Measurements from ENCODE around the gene GLIPR1.
"Not testable (repeated sequence)": the region's sequence is repeated elsewhere in the genome, so short reads cannot be mapped to it uniquely, and the experiment has no call there.

GLIPR1 gene
- total RNA-seq = 83.3 to 125 (median 103) reads per million in 4 experiments

GRCh38 chr12:75480469-75480949 lies at the start of gene GLIPR1:
GLIPR1 (plus strand) TSS chr12:75480755; CDS start chr12:75480881, 126 bp downstream.
- peak; percentile 11 for DNase-seq

DNA sequence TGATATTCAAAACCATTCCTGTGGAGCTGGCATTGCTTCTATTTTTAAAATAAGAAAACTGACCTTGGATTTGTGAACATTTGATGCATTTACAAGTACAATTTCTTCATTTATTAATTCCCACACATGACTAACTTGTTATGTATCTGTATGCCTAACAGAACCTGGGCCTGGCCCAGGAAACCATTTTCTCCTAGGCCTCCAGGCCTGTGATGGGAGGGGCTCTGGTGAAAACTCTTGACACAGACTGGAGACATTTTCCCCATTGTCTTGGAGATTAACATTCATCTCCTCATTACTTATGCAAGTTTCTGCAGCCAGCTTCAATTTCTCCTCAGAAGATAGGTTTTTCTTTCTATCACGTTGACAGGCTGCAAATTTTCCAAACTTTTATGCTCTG lies 47.6 kb upstream of the GLIPR1 start:
- no peak for DNase-seq

GRCh38 chr12:75437564-75437963 lies 43.0 kb upstream of the GLIPR1 start:
- no peak for DNase-seq

DNA sequence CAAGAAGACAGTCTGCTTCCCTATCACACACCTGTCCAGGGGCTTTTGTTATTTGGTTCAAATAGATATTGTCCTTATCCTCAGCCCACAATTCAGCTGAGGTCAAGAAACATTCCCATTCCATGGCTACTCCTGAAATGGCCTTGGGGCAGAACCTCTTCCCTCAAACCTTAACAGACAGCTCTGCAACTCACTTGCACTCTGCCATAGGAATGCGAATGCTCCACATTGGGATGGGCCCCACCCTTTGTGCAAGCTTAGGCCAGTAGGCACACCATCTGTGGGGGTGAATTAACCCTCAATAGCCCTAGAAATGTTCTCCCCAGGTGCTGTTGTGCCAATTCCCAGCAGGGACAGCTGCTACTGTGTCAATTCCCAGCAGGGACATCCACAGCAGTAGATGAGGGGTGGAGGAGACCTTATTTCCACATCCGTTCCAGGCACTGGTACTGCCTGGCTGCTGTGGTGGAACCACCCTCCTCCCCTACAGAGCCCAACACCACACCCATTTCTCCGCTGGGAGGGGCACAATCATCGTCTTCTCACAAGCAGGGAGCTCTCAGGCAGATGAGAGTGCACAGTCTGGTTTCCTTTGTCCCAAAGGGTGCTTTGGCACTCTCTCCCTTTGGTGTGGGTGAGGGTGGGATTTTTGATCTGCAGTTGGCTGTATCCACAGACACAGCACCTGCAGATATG lies 42.3 kb upstream of the GLIPR1 start:
- DNase-seq = no peak

DNA sequence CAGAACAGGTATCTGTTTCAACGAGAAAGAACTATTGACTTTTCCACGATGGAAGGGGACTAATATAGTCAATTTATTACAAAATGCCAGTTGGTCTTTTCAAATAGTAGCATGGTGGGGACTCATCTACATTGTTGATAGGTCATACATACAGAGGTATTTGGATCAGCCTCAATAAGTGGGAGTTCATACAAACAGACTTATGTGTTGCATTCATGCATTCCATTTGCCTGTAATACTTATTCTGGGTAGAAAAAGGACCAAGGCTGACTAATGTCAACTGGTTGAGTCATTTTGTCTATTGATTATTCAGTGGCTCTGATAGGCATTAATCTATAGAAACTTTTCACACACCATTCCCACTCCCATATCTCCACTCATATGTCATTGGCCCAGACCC lies 41.5 kb upstream of the GLIPR1 start:
- no peak for DNase-seq

- no peak for DNase-seq
Observed at GRCh38 chr12:75439930-75440329, 40.6 kb upstream of the GLIPR1 start.

- not testable (repeated sequence) for DNase-seq
Observed at GRCh38 chr12:75441687-75442449, 38.7 kb upstream of the GLIPR1 start.

GRCh38 chr12:75442454-75442853 lies 38.1 kb upstream of the GLIPR1 start:
- not testable (repeated sequence) for DNase-seq

GRCh38 chr12:75443709-75444108 lies 36.8 kb upstream of the GLIPR1 start:
- no peak for DNase-seq

- no peak for DNase-seq
Observed at GRCh38 chr12:75444429-75445136, 36.0 kb upstream of the GLIPR1 start.

DNA sequence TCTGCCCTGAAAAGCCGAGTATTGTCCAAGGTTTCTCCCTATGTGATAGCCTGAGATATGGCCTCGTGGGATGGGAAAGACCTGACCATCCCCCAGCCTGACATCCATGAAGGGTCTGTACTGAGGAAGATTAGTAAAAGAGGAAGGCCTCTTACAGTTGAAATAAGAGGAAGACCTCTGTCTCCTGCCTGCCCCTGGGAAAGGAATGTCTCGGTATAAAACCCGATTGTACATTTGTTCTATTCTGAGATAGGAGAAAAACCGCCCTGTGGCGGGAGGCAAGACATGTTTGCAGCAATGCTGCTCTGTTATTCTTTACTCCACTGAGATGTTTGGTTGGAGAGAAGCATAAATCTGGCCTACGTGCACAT lies 35.4 kb upstream of the GLIPR1 start:
- DNase-seq = not testable (repeated sequence)

- no peak for DNase-seq
Observed at GRCh38 chr12:75446857-75447256, 33.7 kb upstream of the GLIPR1 start.

GRCh38 chr12:75447691-75448393 lies 32.7 kb upstream of the GLIPR1 start:
- no peak for DNase-seq

- no peak for DNase-seq
Observed at GRCh38 chr12:75452675-75453330, 27.8 kb upstream of the GLIPR1 start.

- DNase-seq = no peak
Observed at GRCh38 chr12:75455839-75456238, 24.7 kb upstream of the GLIPR1 start.

- DNase-seq = no peak
Observed at GRCh38 chr12:75457191-75457590, 23.4 kb upstream of the GLIPR1 start.

GRCh38 chr12:75457866-75458265 lies 22.7 kb upstream of the GLIPR1 start:
- not testable (repeated sequence) for DNase-seq

DNA sequence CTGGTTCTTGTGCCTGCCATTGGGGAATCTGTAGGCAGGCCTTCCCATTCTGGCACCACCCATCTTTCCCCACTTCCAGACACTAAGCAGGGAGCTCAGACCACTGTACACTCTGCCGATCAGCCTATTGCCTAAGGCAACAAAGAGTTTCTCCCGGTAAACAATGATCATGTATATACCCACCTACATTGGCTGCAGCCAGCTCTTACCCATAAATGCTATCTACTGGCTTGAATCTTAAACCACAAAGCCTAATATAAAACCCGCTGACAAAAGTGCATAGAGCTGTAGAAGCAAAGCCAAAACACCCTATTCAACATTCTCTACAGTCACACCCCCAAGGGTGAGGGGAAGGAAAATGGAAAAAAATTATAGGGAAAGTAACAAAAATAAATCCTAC lies 20.8 kb upstream of the GLIPR1 start:
- DNase-seq = no peak

- DNase-seq = no peak
Observed at GRCh38 chr12:75460204-75460603, 20.4 kb upstream of the GLIPR1 start.

DNA sequence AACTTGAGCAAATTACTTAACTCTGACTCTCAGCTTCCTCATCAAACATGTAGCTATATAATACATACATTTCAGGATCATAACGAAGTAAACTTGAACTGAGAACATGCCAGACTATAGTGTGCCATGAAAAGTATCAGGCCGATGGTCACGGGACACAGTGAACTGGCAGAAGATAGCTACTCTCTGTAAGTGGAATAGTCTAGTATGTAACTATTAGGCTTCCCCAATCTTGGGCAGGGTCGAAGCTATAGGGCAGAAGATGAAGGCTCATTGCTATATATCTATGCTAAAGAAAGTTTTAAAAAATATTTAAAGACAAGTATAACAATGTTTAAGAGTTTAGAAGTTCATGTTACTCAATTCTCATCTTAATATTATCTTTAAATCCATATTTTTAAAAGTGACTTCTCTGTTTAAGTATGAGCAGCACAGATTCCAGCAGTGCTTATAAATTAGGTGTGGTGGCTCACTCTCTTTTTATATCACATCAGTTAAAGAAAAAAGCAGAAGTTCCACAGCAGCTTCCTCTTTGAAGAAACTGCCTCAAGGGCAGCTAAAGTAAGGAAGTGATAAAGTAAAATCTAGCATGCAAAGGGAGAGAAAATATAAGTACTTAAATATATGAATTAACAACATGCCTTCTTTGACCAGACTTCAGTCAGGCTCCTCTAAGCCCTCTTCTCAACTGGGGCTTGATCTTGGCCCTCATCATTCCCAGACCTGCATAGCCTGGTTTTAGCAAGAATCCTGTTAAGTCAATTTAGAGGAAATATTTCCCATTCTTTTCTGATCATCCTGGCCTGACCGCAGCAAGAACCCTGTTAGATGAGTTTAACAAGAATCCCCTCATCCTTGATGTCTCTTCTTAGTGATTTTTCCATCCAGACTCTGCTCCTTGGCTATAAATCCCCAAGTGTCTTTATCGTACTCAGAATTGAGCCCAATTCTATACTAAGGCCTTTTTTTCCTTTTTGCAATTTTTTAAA lies 8.4 kb upstream of the GLIPR1 start:
- DNase-seq = no peak

DNA sequence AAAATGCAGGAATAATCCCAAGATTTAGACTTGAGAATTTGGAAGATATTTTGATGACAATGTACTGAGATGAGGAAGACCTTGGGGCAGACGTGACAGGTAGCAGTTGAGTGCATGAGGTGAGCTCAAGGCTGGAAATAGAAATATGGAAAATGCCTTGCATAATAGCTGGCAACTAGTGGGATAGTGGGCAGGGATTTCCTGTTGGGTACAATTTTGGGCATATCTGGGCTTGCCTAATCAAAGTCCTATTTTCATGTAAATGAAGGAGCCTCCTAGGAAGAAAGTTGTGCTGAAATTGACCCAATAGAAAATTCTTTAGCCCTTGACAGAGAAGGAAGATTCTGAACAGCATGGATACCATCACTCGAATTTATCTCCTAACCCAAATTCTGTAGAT lies 6.4 kb upstream of the GLIPR1 start:
- no peak for DNase-seq
